ENCODE data around the gene IL16. TPM values are rescaled to one million over a fixed set of nuclear protein-coding genes. Genes with fewer than 3 reads are reported as not detected.

Gene IL16
- total RNA-seq, 1 experiment from 2014 or later: 1.8 TPM

DNA sequence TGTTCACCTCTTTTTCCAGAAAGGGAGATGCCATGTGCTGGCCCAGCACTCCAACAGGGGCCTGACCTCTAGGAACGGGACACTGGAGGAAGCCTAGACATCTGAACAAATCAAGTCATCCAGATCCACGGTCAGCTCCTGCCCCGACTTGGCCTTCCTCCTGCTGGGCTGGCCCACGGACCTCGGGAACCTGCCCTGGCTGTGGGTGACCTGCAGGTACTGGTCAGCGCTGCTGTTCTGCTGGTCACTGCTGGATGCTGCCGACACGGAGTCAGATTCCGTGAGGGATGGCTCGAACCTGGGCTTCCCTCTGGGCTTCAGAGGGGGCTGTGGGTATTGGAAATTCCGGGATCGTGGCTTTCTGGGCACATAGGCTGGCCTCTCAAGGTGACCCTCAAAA, 135.6 kb downstream of the IL16 start:
- no TSS peak for BruUV-seq (replicated peaks)
- no peak for TF ChIP-seq EZH2 (IDR thresholded peaks at IDR 0.05; ENCODE audit: borderline replicate concordance, low read depth, low read length, poor library complexity, severe bottlenecking)
- TF ChIP-seq, protein P1, sequence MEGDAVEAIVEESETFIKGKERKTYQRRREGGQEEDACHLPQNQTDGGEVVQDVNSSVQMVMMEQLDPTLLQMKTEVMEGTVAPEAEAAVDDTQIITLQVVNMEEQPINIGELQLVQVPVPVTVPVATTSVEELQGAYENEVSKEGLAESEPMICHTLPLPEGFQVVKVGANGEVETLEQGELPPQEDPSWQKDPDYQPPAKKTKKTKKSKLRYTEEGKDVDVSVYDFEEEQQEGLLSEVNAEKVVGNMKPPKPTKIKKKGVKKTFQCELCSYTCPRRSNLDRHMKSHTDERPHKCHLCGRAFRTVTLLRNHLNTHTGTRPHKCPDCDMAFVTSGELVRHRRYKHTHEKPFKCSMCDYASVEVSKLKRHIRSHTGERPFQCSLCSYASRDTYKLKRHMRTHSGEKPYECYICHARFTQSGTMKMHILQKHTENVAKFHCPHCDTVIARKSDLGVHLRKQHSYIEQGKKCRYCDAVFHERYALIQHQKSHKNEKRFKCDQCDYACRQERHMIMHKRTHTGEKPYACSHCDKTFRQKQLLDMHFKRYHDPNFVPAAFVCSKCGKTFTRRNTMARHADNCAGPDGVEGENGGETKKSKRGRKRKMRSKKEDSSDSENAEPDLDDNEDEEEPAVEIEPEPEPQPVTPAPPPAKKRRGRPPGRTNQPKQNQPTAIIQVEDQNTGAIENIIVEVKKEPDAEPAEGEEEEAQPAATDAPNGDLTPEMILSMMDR (conservative IDR thresholded peaks at IDR 0.05; ENCODE audit: low read depth, low read length): no peak
- CTCF ChIA-PET: no interaction called here

DNA sequence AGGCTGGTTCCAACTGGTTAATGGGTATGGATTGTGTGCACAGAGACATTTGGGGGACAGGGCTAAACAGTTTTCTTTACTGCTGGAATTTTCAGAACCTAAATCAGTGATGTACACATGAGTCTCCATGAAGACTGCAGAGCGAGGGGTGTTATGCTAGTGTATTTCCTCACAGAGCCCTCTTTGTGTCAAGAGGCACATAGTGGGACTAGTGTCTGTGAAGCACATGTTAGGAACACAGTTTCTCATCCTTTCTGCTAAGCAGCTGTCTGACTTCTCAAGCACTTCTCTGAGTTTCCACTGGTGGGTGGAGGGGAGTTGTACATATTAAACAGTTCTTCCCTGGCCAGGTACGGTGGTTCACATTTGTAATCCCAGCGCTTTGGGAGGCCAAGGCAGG, 136.7 kb downstream of the IL16 start:
- H3K4me1 ChIP-seq (ENCODE audit: insufficient read depth, low read length, poor library complexity, severe bottlenecking): no peaks in the 10 kb centered on the region
- H3K27ac ChIP-seq (ENCODE audit: low read depth, low read length, poor library complexity, severe bottlenecking): no peak overlapping the region
- TF ChIP-seq EZH2 (IDR thresholded peaks at IDR 0.05; ENCODE audit: borderline replicate concordance, low read depth, low read length, poor library complexity, severe bottlenecking): no peak
- TF ChIP-seq, protein P1 (conservative IDR thresholded peaks at IDR 0.05; ENCODE audit: low read depth, low read length): no peak
- H3K36me3 ChIP-seq (ENCODE audit: insufficient read depth, low read length, poor library complexity, severe bottlenecking): no peaks in the 10 kb centered on the region
- CTCF ChIA-PET: no interaction called here
- DNase-seq (ENCODE audit: low spot score): no peak
- POLR2A ChIA-PET (ENCODE audit: low non-redundant PET): no interaction called here
- intact Hi-C loops (cut with micrococcal nuclease; ENCODE audit: unreplicated experiment): no loop called here
- no peaks in the 10 kb centered on the region for H3K9me3 ChIP-seq (ENCODE audit: low read depth, low read length, poor library complexity, severe bottlenecking)
- no TSS peak for BruUV-seq (replicated peaks)
- H3K27me3 ChIP-seq (replicated peaks; ENCODE audit: insufficient read depth, low read depth, low read length, poor library complexity): no peaks in the 10 kb centered on the region
- H3K4me3 ChIP-seq (ENCODE audit: low read depth, low read length, poor library complexity, severe bottlenecking): no peak overlapping the region

More for the DNA sequence above, 135.6 kb downstream of the IL16 start:
- no peak overlapping the region for H3K27ac ChIP-seq (ENCODE audit: low read depth, low read length, poor library complexity, severe bottlenecking)
- intact Hi-C loops (cut with micrococcal nuclease; ENCODE audit: unreplicated experiment): no loop called here
- H3K36me3 ChIP-seq (ENCODE audit: insufficient read depth, low read length, poor library complexity, severe bottlenecking): no peaks in the 10 kb centered on the region
- H3K4me3 ChIP-seq (ENCODE audit: low read depth, low read length, poor library complexity, severe bottlenecking): no peak overlapping the region
- H3K9me3 ChIP-seq (ENCODE audit: low read depth, low read length, poor library complexity, severe bottlenecking): no peaks in the 10 kb centered on the region
- H3K27me3 ChIP-seq (replicated peaks; ENCODE audit: insufficient read depth, low read depth, low read length, poor library complexity): no peaks in the 10 kb centered on the region
- H3K4me1 ChIP-seq (ENCODE audit: insufficient read depth, low read length, poor library complexity, severe bottlenecking): no peaks in the 10 kb centered on the region
- POLR2A ChIA-PET (ENCODE audit: low non-redundant PET): no interaction called here
- no peak for DNase-seq (ENCODE audit: low spot score)

DNA sequence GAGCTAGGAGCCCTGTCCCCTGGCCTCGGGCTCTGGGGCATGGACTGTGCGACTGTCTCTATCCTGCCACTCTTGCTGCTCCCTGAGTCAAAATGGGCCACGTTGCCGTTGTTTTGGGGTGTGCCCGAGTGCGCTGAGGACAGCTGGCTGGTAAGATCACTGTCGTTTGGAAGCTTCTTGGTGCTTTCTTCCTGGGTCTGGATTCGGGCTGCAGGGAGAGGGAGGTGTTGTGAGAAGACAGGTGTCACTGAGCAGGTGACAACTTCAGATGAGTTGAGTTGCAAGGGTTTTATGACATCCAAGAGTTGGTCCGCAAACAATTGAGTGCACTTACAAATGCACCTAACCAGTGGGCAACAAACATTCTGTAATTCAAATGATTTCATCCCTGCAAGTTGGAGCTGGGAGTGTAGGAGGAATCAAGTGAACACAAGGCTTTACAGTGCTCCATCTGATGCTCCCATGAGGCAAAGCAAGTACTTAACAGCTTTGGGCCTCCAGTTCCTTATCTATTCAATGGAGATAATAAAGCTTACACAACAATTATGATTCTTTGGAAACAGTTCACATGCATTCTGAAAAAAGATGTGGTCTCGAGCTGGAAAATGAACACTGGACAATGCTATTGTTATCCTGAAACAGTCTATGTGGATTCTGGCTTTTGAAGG, 138.2 kb downstream of the IL16 start:
- DNase-seq (ENCODE audit: low spot score): no peak
- intact Hi-C loops (cut with micrococcal nuclease; ENCODE audit: unreplicated experiment): no loop called here
- no TSS peak for BruUV-seq (replicated peaks)
- Histone ChIP-seq H3K9me3 (ENCODE audit: low read depth, low read length, poor library complexity, severe bottlenecking) (no peaks in the 10 kb centered on the region), H3K4me1 (ENCODE audit: insufficient read depth, low read length, poor library complexity, severe bottlenecking) (no peaks in the 10 kb centered on the region), H3K4me3 (ENCODE audit: low read depth, low read length, poor library complexity, severe bottlenecking) (no peak overlapping the region), H3K27me3 (replicated peaks; ENCODE audit: insufficient read depth, low read depth, low read length, poor library complexity) (no peaks in the 10 kb centered on the region), H3K36me3 (ENCODE audit: insufficient read depth, low read length, poor library complexity, severe bottlenecking) (no peaks in the 10 kb centered on the region), H3K27ac (ENCODE audit: low read depth, low read length, poor library complexity, severe bottlenecking) (no peak overlapping the region)
- no peak for TF ChIP-seq EZH2 (IDR thresholded peaks at IDR 0.05; ENCODE audit: borderline replicate concordance, low read depth, low read length, poor library complexity, severe bottlenecking)
- POLR2A ChIA-PET (ENCODE audit: low non-redundant PET): no interaction called here
- CTCF ChIA-PET: no interaction called here

DNA sequence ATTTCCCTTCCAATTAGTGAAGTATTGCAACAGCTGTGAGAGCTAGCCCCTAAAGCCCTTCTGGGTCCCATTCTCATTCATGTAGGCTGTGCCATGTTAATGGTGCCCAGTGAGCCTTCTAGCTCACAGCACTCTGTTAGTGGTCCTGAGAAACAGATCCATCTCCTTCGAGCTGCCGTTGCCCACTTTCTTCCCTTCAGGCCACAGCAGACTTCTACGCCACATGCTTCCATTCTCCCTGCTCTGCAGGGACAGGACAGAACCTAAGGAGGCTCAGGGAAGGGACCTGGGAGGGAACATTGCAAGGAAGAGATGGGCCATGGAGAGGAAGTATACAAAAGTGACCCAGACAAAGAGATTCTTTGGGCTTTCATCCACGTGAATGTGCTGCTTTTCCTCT, 139.0 kb downstream of the IL16 start:
- intact Hi-C loops (cut with micrococcal nuclease; ENCODE audit: unreplicated experiment): no loop called here
- Histone ChIP-seq H3K9me3 (ENCODE audit: low read depth, low read length, poor library complexity, severe bottlenecking) (no peaks in the 10 kb centered on the region), H3K36me3 (ENCODE audit: insufficient read depth, low read length, poor library complexity, severe bottlenecking) (no peaks in the 10 kb centered on the region), H3K4me1 (ENCODE audit: insufficient read depth, low read length, poor library complexity, severe bottlenecking) (no peaks in the 10 kb centered on the region), H3K27ac (ENCODE audit: low read depth, low read length, poor library complexity, severe bottlenecking) (no peak overlapping the region), H3K4me3 (ENCODE audit: low read depth, low read length, poor library complexity, severe bottlenecking) (no peak overlapping the region), H3K27me3 (replicated peaks; ENCODE audit: insufficient read depth, low read depth, low read length, poor library complexity) (no peaks in the 10 kb centered on the region)
- ChIA-PET CTCF (no interaction called here), POLR2A (ENCODE audit: low non-redundant PET) (no interaction called here)
- DNase-seq (ENCODE audit: low spot score): no peak
- BruUV-seq (replicated peaks): no TSS peak
- TF ChIP-seq, protein P1 (conservative IDR thresholded peaks at IDR 0.05; ENCODE audit: low read depth, low read length): no peak
- TF ChIP-seq EZH2 (IDR thresholded peaks at IDR 0.05; ENCODE audit: borderline replicate concordance, low read depth, low read length, poor library complexity, severe bottlenecking): no peak
